ENCODE results near the gene AGPAT3.

- TF ChIP-seq CTCF (IDR thresholded peaks at IDR 0.05) (no peak), ZFX (IDR thresholded peaks at IDR 0.05; ENCODE audit: borderline replicate concordance) (no peak)
Measured at GRCh38 chr21:43904331-43904781, 39.3 kb downstream of the AGPAT3 start.
